Germinal center (tissue), 1 donor: ENCODE data around the gene STAU1.
"Not testable (repeated sequence)": the region's sequence is repeated elsewhere in the genome, so short reads cannot be mapped to it uniquely, and the experiment has no call there.

Source experiments
- DNase-seq: peaks from one replicate; pipeline ENCODE4 v3.0.0; 2012; ENCODE audit warnings: mixed read lengths, low spot score

The STAU1 gene

DNA sequence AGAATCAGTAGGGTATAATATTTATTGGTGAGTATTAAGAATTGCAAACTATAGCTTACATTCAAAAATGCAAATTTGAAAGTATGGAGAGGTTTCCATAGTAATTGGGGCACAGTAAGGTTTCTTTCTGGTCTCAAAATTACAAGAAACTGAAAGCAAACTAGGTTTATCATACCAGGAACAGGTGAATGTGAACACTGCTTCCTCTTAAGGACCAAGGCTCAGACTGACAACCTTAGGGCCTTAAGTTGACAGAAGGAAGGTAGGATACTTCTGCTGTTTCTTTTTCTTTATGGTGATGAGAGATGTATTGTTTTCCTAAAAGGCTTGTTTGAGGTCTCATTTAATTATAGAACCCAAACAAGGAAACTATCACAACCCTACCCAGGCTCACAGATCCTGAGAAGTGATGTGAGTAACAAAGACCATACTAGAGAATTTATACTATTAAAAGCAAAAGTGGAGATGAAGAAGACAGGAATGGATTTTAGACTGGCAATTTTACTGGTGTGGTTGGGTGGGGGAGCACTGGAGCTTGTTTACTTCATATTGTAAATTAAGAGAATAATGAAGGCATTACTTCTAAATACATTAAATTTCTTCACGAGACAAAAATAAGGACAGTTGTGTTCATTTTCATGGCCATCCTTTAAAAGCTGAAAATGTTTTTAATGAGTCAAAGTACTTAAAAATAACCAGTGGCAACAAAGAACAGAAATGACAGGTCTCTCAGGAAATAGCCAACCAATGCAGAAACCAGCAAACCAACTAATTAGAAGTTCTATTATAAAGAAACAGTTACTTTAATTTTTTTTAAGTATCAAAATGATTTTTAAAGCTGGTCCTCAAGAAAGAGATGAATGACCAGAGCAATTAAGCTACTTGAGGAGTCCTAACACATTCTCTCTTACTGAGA, 21.3 kb downstream of the STAU1 start:
- peak; percentile 11 for DNase-seq

DNA sequence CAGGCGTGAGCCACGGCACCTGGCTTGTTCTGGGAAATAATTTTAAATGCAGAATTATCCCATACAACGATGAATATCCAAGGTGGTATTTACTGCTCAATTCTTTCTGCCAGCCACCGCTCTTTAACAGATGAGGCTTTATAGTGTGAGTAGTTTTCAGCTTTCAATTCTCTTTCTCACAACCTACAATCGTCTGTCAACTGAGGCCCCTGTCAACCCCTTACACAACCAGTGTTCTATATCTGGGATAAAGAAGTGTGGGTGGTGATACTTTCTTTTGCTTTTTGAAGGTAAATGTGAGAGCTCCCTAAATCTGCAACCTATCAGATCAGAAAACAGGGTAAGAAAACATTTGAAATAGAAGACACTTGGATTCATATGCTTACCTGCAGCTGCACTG, 22.5 kb downstream of the STAU1 start:
- no peak for DNase-seq

DNA sequence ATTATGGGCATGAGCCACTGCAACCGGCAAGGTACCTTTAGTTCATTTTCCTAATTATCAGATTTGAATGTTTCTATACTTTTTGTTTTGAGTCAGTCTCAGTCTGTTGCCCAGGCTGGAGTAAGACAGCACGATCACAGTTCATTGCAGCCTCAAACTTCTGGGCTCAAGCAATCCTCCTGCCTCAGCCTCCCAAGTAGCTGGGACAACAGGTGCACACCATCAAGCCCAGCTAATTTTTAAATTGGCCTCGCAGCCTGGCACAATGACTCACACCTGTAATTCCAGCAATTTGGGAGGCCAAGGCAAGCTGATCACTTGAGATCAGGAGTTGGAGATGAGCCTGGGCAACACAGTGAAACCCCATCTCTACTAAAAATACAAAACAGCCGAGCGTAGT, 24.4 kb downstream of the STAU1 start:
- DNase-seq = no peak

DNA sequence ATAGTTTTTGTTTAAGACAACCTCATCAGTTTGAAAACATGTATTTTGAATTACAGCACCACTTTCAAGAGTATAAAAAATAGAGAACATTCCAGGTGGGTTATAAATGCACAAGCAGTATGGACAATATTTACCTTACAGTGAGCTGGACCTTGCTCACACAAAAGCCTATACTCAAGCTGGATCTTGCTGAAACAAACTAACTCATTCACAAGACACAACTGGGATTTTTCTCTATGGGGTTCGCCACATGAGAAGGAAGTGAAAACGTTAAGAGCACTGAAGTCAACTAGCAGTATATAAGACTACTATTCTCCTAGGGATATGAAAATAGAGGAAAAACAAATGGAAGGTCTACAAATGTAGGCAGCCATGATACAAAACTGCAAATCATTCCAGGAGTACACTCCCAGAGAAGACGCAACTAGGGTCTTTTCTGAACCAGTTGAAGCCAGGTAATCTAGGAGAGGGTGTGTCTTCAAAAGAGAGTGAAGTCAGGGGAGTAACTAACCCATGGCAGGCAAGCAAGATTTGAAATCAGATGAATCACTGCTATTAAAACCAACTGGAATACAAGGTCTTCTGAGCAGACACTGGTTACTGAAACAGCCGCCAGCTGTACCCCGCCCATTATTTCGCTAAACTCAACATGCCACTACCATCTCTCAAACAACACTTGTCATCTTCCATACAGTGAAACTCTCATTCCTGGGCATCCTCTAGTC, 26.5 kb downstream of the STAU1 start:
- no peak for DNase-seq

DNA sequence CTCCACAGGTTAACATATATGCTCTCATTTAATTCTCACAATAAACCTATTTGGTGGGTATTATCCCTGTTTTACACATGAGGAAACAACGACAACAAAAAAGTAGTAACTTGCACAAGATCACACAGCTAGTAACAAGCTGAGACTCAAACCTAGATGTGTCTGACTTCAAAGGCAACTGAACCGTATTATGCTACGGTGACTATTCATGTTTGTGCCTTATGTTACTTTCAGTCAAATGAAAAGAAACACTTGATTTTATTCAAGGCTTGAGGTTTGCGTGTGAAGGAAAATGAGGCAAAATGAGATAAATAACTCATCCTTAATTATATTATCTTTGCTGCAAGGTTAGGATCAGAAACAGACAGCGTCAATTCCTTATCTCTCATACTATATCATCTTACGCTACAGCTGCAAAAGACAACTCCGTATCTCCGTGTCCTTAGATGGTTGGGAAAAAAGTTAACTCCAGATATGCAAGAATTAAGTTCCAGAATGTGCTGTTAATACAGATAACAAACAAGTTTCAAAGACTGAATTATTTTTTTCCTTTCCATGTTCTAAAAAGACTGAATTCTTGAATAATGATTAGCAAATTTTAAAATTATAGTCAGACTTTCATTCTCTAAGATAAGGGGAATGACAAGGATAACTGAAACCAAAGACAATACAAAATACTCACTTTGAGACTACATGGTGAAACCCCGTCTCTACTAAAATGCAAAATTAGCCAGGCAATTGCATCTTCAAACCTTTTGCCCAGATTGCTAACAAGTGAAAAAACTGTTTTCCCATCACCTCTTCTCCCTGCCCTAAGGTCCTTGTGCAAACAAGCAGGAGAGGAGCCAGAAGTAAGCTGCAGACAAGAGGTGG, 27.8 kb downstream of the STAU1 start:
- DNase-seq = no peak

DNA sequence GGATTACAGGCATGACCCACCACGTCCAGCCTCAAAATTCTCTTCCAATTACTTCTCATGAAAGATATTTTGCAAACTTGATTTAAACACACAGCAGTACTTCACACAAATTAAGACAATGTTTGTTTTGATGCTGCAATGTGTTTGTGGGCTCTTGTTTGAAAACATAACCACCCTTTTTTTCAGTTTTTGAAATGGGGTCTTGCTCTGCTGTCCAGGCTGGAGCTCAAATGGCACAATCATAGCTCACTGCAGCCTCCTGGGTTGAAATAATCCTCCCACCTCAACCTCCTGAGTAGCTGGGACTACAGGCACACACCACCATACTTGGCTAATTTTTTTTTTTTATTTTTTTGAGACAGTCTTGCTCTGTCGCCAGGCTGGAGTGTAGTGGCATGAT, 31.0 kb downstream of the STAU1 start:
- DNase-seq = no peak

DNA sequence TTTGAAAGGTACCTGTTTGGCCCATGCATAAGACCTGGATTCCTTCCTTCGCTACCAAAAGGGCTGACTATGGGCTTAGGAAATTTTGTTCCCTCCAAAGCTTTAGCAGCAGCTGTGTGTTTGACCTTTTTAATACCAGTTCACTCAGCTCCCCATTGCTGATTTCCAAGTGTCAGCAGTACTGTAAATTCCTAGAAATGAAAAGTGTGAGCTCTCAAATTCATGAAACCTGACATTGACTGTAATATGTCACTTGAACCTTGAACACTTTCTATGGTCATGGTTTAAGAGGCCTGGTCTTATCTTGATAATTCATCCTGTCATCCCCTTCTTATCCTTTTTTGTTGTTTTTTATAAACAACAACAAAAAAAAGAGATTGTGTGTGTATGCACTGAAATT, 31.7 kb downstream of the STAU1 start:
- DNase-seq = no peak

DNA sequence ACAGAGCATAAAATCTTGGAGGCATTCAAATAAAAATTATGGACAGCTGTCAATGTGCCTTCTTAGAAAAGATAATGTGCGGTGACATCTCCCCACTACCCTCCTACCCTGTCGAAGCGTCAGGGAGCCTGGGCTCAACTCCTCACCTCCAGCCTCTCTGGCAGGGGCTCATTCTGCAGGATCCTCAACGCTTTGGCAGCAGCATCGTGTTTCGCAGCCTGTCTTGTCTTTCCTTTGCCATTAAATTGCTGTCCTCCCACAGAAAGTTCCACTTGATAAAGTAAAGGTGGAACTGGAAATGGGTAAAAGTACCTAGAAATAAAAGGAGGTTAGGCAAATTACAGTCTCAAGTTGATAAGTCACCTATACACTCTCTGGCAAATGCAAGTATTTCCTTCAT, 36.7 kb downstream of the STAU1 start:
- DNase-seq = no peak

DNA sequence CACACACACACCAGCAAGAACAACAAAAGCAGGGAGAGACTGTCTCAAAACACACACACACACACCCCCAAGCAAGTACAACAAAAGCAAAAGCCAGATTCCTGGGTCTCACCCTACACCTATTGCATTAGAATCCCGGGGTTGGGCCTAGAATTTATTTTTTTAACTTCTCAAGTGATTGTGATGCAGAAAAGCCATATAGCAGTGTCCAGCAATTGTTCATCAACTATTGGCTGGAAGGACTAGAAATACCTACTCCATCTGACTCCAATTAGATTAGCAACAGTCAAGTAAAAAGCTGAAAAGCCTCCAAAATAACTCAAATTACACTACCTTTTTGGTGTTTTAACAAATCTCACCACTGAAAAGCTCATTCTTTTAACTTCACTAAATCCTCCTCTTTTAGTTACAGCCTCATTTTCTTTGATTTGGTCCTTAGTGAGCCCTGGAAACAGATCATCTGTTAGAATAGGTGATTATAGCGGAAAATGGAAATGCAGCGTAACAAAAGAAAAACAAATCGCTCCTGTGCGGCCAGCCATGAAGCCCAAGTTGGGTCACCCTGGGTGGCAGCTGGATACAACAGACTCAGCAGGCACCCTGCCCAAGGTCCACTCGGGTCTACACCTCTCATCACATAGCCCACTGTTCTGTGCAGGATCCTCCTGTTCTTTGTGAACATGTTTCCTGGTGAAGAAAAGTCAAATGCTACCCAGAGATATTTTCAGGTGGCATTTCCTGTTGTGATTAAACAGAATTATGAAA, 38.7 kb downstream of the STAU1 start:
- DNase-seq = no peak

DNA sequence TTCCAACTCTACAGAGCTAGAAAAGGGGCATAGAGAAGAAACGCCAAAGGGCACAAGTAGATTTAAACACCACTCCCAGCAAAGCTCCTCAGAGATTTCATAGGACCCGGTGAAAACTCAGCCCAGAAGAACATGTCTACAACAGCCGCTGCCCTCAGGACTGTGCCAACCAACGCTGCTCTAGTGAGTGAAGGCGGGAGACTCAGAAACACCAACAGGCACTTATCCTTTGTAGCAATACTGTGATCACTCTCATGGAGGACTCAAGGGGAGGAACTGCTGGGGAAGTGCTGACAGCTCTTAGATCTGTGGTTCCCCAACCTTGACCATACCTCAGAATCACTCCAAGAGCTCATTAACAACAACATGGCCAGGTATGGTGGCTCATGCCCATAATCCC, 39.5 kb downstream of the STAU1 start:
- no peak for DNase-seq

DNA sequence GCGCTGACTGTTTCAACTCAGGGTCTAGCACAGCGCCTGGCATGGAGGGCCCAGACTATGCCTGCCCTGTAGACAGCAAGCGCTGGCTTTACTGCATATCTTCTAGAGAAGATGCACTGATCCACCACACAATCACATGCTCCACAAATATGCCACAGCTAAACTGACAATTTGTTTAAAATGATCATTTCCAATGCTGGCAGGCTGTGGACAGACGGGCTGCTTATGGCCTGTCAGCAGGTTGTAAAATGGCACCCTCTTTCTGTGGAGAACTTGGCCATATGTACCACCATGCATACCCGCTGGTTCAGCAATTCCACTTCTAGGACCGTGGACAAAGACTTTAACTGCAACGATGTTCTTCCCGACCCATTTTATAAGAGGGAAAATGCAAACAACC, 40.8 kb downstream of the STAU1 start:
- no peak for DNase-seq

DNA sequence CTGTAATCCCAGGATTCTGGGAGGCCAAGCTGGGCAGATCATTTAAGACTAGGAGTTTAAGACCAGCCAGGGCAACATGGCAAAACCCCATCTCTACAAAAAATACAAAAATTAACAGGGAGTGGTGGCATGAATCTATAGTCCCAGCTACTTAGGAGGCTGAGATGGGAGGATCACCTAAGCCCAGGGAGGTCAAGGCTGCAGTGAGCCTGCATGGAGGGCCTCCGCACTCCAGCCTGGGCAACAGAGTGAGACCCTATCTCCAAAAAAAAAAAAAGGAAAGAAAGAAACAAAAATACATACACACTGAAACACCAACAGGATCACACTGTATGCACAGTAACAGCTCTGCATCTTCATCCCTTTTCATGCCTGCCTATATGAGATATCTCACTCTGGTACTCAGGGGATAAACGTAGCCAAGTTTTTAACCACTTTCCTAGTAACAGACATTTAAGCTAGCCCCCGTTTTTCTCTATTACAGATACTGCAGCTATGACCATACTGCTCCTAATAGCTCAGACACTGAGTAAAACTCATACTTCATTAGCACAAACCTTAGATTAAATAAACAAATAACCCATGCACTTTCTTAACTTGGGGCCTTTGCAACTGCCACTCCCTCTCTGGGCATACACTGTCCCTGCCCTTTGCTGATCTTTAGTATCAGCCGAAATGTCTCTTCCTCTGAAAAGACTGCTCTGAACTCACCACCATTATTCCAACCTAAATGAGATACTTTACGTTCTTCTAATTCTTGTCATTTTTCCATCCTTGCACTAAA, 41.5 kb downstream of the STAU1 start:
- DNase-seq = no peak

DNA sequence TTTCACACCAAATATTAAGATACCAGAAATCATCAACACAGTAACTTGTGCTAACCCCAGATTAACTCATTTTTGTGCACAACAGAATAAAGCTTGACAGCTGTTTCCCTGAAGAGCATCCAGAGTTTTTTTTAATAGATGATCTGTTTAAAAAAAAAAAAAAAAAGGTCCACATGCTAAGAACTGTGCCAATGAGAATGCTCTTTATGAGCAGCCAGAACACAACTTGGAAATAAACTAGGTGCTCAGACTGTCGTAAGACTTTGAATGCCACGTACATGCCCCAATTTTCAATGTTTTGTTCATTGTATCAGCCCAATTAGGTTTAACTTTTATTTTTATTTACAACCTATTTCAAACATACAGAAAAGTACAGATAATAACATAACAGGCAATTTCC, 47.3 kb downstream of the STAU1 start:
- no peak for DNase-seq

DNA sequence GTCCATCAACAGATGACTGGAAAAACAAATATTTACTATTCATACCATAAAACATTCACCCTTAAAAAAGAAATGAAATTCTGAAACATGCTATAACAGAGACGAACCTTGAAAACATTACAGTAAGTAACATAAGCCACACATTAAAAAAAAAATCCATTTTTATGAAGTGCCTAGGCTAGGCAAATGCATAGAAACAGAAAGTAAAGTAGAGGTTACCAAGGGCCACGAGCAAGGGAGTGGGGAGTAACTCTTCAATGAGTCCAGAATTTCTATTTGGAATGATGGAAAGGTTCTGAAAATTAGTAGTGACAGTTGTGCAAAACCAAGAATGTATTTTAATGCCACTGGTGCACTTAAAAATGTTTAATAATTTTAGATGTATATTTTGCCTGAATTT, 47.7 kb downstream of the STAU1 start:
- DNase-seq = no peak

DNA sequence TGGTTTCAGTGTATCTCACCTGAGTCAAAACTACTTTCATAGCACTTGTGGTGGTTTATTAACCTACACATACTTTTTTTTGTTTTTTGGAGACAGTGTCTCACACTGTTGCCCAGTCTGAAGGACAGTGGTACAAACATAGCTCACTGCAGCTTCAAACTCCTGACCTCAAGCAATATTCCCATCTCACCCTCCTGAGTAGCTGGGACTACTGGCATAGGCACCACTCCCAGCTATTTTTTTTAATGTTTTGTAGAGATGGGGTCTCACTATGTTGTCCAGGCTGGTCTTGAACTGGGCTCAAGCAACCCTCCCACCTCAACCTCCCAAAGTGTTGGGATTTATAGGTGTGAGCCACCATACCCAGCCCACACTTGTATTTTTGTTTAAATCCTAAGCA, 49.7 kb downstream of the STAU1 start:
- DNase-seq = no peak

DNA sequence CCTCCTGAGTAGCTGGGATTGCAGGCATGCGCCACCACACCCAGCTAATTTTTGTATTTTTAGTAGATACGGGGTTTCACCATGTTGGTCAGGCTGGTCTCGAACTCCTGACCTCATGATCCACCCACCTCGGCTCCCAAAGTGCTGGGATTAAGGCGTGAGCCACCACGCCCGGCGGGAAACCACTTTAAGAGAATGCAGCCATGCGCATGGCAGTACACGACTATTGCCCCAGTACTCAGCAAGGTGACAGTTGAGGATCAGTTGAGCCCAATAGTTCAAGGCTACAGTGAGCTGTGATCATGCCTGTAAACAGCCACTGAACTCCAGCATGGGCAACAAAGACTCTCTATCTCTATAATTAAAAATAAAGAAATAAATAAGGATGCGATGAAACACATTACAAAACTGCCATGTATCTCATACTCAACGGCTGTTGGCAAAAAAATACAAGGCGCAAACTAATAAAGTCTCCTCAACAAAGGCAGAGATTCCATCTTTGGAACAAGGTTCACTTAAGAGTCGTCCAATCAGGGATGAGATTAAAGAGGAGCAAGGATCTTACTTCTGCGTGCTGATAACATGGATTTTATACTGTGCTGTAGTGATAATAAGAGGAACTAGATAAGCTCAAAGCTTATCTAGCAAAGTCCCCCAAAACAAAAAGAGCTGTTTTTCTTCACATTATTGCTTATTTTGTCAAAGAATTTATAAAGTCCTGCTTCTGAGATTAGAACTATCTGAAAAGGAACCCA, 51.1 kb downstream of the STAU1 start:
- DNase-seq = no peak

DNA sequence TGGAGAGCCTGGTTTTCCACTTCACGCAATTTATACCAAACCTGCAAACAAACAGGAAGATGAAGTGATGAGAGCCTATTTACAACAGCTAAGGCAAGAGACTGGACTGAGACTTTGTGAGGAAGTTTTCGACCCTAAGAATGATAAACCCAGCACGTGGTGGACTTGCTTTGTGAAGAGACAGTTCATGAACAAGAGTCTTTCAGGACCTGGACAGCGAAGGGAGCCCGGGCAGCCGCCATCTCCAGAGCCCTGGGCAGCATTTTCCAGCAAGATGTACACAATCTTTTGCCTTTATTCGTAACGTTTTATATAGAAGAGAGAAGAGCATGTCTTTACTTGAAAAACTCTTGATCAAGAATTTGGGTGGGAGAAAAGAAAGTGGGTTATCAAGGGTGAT, 53.3 kb downstream of the STAU1 start:
- DNase-seq = not testable (repeated sequence)

DNA sequence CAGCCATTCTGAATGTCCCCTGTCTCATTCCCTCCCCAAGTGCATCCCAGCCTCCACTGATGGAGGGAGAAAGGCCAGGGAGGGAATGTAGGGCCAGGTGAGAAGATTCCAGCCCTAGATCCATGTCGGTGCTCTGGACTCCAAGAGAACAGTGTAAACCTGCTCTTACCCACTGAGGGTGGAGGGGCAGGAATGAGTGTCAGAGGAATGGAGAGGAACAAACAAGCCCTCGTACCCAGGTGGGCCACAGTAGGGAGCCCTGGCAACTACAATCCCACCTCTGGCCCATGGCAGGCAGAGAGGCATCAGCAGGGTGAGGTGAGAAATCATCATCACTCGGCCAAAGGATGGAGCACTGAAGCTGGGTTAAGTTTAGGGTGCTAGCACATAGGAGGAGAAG, 54.6 kb downstream of the STAU1 start:
- DNase-seq = no peak

DNA sequence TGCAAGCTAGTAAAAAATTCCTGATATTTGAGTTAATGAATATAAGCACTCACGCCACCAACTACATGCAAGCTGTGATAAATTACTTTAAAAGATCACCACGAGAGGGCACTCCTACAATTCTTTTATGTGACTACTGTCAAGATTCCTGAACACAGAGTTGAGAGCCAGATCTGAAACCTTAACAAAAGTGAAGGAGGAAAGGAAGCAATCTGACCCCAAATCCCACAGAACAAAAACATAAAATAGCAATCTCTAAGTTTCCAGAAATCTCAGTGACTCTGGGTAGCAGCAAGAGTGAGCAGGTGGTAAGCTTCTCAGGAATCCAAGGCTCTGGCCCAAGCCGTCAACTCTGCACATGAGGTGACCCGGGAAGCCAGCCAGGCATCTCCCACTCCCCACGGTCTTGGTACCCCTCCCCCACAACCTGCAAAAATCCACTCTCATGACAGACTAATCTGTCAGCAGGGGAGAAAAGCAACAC, 55.1 kb downstream of the STAU1 start:
- peak; percentile 40 for DNase-seq

DNA sequence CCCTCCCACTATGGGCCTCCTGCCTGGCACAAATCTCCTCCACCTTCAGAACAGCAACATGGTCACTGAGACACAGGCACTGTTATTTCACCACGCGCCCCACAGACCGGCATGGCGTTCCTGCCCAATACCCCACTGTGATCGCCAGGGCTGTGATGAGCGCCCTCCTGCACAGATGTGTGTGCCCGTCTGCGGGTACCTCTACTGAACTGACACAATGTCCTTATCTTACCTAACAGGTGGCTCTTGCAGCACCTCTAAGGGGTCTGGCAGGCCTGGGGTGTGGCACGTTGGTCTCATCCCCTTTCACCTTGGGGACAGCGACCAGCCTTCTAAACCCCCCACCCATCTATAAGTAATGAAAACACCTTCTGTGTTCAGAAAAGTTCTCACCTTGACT, 64.2 kb downstream of the STAU1 start:
- no peak for DNase-seq
